HepG2 (cell line): ENCODE data around the gene TPGS1. TPM values are rescaled to one million over a fixed set of nuclear protein-coding genes. Genes with fewer than 3 reads are reported as not detected.

Source experiments
- EHMT2 ChIP-seq: fragments of 200-600 bp; sonication (generic); IDR thresholded peaks from 2 replicates; pipeline ENCODE4 v1.7.0; 2017; ENCODE audit warnings: antibody characterized with exemption, low read depth, low read length, borderline replicate concordance
- HIC2 ChIP-seq: sonication (generic); formaldehyde crosslinking; IDR thresholded peaks from 2 replicates; pipeline ENCODE4 v1.9.0; 2022; ENCODE audit warnings: low read depth, missing genetic modification reagents
- JDP2 ChIP-seq: sonication (generic); formaldehyde crosslinking; IDR thresholded peaks from 2 replicates; pipeline ENCODE4 v1.8.1; 2022; ENCODE audit warnings: missing genetic modification reagents, borderline replicate concordance
- MIER3 ChIP-seq: IDR thresholded peaks from 2 replicates; pipeline ENCODE4 v1.6.1; 2016; ENCODE audit warnings: missing compliant biosample characterization, borderline replicate concordance
- MLXIP ChIP-seq: sonication (generic); formaldehyde crosslinking; IDR thresholded peaks from 2 replicates; pipeline ENCODE4 v1.9.0; 2021; ENCODE audit warnings: missing genetic modification reagents, borderline replicate concordance
- MXD3 ChIP-seq: IDR thresholded peaks from 2 replicates; pipeline ENCODE4 v1.6.1; 2016; ENCODE audit warnings: mild to moderate bottlenecking, missing biosample characterization, missing genetic modification reagents
- NCOA5 ChIP-seq: sonication (generic); formaldehyde crosslinking; IDR thresholded peaks from 2 replicates; pipeline ENCODE4 v1.4.0; 2020; ENCODE audit warnings: missing genetic modification reagents
- PBX2 ChIP-seq: IDR thresholded peaks from 2 replicates; pipeline ENCODE4 v1.6.1; 2016; ENCODE audit warnings: control low read depth
- RERE ChIP-seq: IDR thresholded peaks from 2 replicates; pipeline ENCODE4 v1.6.1; 2016; ENCODE audit warnings: low read depth, missing genetic modification reagents, missing compliant biosample characterization
- SIN3B ChIP-seq: fragments of 150-350 bp; IDR thresholded peaks from 2 replicates; pipeline ENCODE4 v1.6.1; 2014; ENCODE audit warnings: low read length
- SMAD1 ChIP-seq: sonication (generic); formaldehyde crosslinking; IDR thresholded peaks from 2 replicates; pipeline ENCODE4 v1.4.0; 2020; ENCODE audit warnings: missing genetic modification reagents, low read depth, mild to moderate bottlenecking, borderline replicate concordance
- SRY ChIP-seq: sonication (generic); formaldehyde crosslinking; IDR thresholded peaks from 2 replicates; pipeline ENCODE4 v1.8.0; 2022; ENCODE audit warnings: mild to moderate bottlenecking, missing genetic modification reagents
- TMF1 ChIP-seq: sonication (generic); formaldehyde crosslinking; IDR thresholded peaks from 2 replicates; pipeline ENCODE4 v1.8.1; 2022; ENCODE audit warnings: low read depth, missing genetic modification reagents
- ZBTB1 ChIP-seq: sonication (generic); formaldehyde crosslinking; IDR thresholded peaks from 2 replicates; pipeline ENCODE4 v1.4.0; 2020; ENCODE audit warnings: missing genetic modification reagents, borderline replicate concordance
- ZNF253 ChIP-seq: sonication (generic); formaldehyde crosslinking; IDR thresholded peaks from 2 replicates; pipeline ENCODE4 v1.8.0; 2022; ENCODE audit warnings: mild to moderate bottlenecking, missing genetic modification reagents, borderline replicate concordance
- ZNF713 ChIP-seq: sonication (generic); formaldehyde crosslinking; IDR thresholded peaks from 2 replicates; pipeline ENCODE4 v1.4.0; 2020; ENCODE audit warnings: mild to moderate bottlenecking, missing genetic modification reagents
- polyA plus RNA-seq, 8 experiments: library from polyadenylated mRNA; depleted of rRNA in 3 of 8; stranded (reverse) in 7 of 8; unstranded in 1 of 8; fragments of >200 nt; fragmentation: Illumina TruSeq in 4 of 8; extraction: Trizol in 4 of 8; gene quantifications; 2 replicates each; pipeline versions ENCODE4 v1.2.1 to v1.2.3, GENCODE V29; 2011 to 2016; ENCODE audit warnings: low read depth in 4 of 8, missing spikeins in 1 of 8, mixed read lengths in 1 of 8; ENCODE audit not compliant: insufficient read depth in 1 of 8
- total RNA-seq, 5 experiments: library from RNA; depleted of rRNA; stranded (reverse); fragments of >200 nt; fragmentation: Illumina TruSeq; extraction: Trizol; gene quantifications; 2 replicates each; pipeline ENCODE4 v1.2.3, GENCODE V29; 2016; ENCODE audit warnings: low read depth in 1 of 5

Gene TPGS1
- total and polyA plus RNA-seq, 2 of the 13 experiments (the other 11 are each of a cell fraction or from before 2014, with no cell fraction given) = 1.1 to 6.2 TPM

GRCh38 chr19:507286-508203 is at the start of gene TPGS1 (continued):
- no peak for TF ChIP-seq PBX2 (CRISPR knock-in tag)
- no peak; the same call in 1 of the 2 replicates for TF ChIP-seq EHMT2
- peak; percentile 56; the same call in 1 of the 2 replicates for TF ChIP-seq MXD3 (CRISPR knock-in tag)
- TF ChIP-seq MIER3 (CRISPR knock-in tag) = no peak
- TF ChIP-seq MLXIP (CRISPR knock-in tag) = no peak
- peak; percentile 63; the same call in 1 of the 2 replicates for TF ChIP-seq SMAD1 (CRISPR knock-in tag)
- TF ChIP-seq ZBTB1 (CRISPR knock-in tag) = no peak
- TF ChIP-seq ZNF253 (CRISPR knock-in tag) = no peak
- TF ChIP-seq TMF1 (CRISPR knock-in tag) = no peak
- 0 out of 2 replicates have a peak, but pooled peaks have one; percentile 80 for TF ChIP-seq ZNF713 (CRISPR knock-in tag)
- no peak for TF ChIP-seq NCOA5 (CRISPR knock-in tag)
- no peak for TF ChIP-seq HIC2 (CRISPR knock-in tag)
- TF ChIP-seq SRY (CRISPR knock-in tag) = peak; percentile 65; the same call in 1 of the 2 replicates
- TF ChIP-seq SIN3B = peak; percentile 25; the same call in 1 of the 2 replicates
- TF ChIP-seq JDP2 = no peak
- no peak for TF ChIP-seq RERE (CRISPR knock-in tag)
